HG02943 (cell line): Measurements from ENCODE around the gene IGSF3.

Experiments used
- ATAC-seq: cut with Tn5 transposase; IDR thresholded peaks from one replicate; pipeline ENCODE4 v1.9.1; 2021; ENCODE audit warnings: mild to moderate bottlenecking, low read depth, moderate library complexity; ENCODE audit not compliant: unreplicated experiment

IGSF3 gene

GRCh38 chr1:116686723-116687352 is 19.3 kb upstream of the IGSF3 start:
- no peak for ATAC-seq

GRCh38 chr1:116686175-116686574 is 18.6 kb upstream of the IGSF3 start:
- ATAC-seq = no peak

GRCh38 chr1:116684575-116684974 is 17.0 kb upstream of the IGSF3 start:
- no peak for ATAC-seq

GRCh38 chr1:116682641-116683221 is 15.2 kb upstream of the IGSF3 start:
- no peak for ATAC-seq

GRCh38 chr1:116681343-116681899 is 13.9 kb upstream of the IGSF3 start:
- ATAC-seq = no peak

GRCh38 chr1:116680752-116681151 is 13.2 kb upstream of the IGSF3 start:
- no peak for ATAC-seq

- ATAC-seq = no peak
These were observed 12.5 kb upstream of the IGSF3 start for GRCh38 chr1:116679828-116680628.

GRCh38 chr1:116679091-116679827 is 11.7 kb upstream of the IGSF3 start:
- no peak for ATAC-seq

- ATAC-seq = no peak
These were observed 11.2 kb upstream of the IGSF3 start for GRCh38 chr1:116678732-116679090.

- ATAC-seq = no peak
These were observed 10.0 kb upstream of the IGSF3 start for GRCh38 chr1:116677474-116678062.

- ATAC-seq = no peak
These were observed 8.8 kb upstream of the IGSF3 start for GRCh38 chr1:116676291-116676690.

GRCh38 chr1:116674751-116675150 is 7.2 kb upstream of the IGSF3 start:
- no peak for ATAC-seq

GRCh38 chr1:116674011-116674531 is 6.5 kb upstream of the IGSF3 start:
- ATAC-seq = no peak

- ATAC-seq = no peak
These were observed 4.4 kb upstream of the IGSF3 start for GRCh38 chr1:116671912-116672311.

GRCh38 chr1:116671072-116671760 is 3.7 kb upstream of the IGSF3 start:
- no peak for ATAC-seq

GRCh38 chr1:116668277-116668676 is 744 bp upstream of the IGSF3 start:
- no peak for ATAC-seq

- no peak for ATAC-seq
These were observed 407 bp downstream of the IGSF3 start for GRCh38 chr1:116667078-116667574.

- no peak for ATAC-seq
These were observed 1.1 kb downstream of the IGSF3 start for GRCh38 chr1:116666187-116667077.
